ENCODE data around the gene DMD.
"Not testable (repeated sequence)": the region's sequence is repeated elsewhere in the genome, so short reads cannot be mapped to it uniquely, and the experiment has no call there.

The DMD gene

DNA sequence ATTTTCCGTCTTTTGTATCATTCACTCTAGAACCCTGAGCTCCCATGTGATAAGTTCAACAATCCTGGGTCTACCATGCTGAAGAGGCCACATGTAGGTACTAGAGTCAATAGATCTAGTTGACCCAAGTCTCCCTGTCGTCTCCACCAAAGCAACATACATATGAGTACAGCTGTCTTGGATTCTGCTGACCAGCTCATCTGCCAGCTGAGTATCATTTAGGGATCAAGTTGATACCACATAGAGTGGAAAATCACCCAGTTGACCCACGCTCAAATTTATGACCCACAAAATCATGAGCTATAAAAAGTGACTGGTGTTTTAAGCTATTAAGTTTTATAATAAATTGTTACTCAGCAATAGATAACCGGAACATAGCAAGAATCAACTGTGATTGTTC, 61.8 kb downstream of the DMD start:
- no peak for DNase-seq

DNA sequence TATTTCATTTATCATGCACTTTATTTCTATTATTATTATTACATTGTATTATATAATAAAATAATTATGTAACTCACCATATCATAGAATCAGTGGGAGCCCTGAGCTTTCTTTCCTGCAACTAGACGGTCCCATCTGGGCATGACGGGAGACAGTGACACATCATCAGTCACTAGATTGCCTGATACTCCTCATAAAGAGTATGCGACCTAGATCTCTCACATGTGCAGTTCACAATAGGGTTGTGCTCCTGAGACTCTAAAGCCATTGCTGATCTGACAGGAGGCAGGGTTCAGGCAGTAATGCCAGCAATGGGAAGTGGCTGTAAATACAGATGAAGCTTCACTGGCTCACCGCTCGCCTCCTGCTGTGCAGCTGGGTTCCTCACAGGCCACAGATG, 62.3 kb downstream of the DMD start:
- no peak for DNase-seq

DNA sequence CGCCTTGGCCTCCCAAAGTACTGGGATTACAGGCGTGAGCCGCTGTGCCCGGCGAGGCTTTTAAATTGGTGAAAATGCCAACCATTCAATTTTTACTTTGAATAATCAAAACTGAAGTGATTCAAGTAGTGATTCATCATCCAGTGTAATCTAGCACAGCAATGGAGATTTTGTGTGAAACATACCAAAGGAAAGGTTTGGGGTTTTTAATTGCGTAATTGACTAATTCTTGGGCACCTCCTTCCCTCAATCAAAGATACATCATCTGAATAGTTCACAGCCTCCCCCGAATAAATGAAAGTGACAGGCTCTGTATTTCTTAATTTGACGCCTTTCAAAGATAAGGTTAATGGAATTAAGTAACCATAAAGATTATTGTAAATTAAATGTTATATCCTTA, 69.0 kb downstream of the DMD start:
- DNase-seq = no peak

DNA sequence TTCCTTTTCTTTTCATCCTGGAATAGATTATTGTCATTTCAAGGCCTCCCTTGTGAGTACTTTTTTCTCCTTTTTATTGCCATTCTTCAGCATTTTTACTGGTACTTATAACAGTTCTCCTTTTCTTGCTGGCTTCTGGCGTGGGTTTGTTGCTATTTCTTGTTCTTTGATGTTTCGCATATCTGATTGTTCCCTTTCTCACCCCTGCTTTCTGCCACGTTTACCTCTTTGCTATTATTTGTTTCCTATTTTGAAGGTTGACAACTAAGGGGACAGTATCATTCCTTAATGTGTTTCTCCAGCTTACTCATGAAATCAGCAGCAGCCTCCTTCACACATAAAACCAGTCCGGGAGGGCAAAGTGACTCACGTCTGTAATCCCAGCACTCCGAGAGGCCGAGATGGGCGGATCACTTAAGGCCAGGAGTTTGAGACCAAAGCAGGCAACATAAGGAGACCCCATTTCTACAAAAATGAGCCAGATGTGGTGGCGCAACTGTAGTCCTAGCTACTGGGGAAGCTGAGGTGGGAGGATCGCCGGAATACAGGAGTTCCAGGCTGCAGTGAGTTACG, 72.6 kb downstream of the DMD start:
- DNase-seq = no peak

DNA sequence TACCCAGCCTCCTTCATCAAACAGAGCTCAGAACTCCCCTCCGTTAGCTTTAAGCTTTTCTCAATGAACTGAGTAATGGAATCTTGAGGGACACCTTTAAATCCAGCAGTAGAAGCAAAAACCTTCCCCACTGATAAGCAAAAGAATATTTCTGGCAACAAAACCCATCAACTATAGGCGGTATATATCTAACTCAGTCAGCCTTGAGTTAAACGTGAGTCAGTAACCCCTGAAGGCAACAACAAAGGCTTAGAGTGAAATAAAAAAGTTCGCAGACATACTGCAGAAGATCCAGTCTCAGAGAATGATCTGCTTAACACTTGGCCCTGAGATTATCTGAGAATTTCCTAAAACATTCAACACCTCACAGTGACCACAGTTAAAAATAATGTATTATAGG, 77.2 kb downstream of the DMD start:
- no peak for DNase-seq

DNA sequence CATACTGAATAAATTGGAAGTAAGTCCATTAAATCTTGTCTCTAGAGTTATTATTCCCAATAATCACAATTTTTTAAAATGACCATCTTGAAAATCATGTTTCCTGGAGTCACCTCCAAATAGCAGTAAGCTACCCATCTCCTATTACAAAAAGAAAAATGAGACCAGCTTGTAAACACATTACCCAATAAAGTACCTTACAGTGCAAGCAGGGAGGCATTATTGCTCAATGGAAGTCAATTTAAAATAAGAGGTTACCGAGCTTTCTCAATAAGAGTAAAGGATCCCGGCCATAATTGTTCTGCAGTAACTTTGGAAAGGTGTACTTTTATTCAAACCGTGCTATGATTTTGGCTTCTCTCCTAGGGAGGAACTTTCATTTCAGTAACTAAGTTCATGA, 78.0 kb downstream of the DMD start:
- DNase-seq = no peak

DNA sequence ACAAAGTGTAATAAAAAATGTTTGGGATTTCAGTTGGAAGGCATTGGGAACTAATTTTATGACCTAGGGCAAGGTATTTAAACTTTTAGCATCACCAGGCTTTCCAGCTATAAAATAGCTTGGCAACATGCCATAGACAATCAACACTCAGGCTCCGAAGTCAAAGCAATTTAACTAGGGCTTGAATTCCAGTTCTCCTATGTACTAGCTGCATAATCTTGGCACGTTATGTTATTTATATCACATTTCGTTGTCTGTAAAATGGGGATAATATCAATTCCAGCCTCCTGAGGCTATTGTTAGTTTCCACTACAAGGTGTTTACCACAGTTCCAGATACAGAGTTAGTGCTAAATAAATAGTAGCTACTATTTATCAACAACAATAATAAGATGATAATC, 78.8 kb downstream of the DMD start:
- no peak for DNase-seq

DNA sequence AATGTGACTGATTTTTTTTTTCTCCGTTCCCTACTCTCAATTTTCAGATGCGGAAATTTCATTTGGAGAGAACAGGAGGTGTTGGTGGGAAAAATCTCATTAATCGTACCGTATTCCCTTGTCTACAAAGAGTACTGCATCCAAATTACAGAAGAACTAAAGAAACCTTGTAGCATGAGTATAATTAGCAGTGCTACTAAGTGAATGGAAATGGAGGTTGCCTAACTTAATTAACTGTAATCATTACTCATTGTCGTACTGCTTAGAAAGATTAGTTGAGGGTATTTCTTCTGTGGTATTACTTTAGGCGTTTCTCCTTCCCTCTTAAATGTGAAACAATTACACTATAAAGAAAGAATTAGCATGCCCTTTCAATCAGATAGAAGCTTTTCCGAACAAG, 81.7 kb downstream of the DMD start:
- DNase-seq = no peak

DNA sequence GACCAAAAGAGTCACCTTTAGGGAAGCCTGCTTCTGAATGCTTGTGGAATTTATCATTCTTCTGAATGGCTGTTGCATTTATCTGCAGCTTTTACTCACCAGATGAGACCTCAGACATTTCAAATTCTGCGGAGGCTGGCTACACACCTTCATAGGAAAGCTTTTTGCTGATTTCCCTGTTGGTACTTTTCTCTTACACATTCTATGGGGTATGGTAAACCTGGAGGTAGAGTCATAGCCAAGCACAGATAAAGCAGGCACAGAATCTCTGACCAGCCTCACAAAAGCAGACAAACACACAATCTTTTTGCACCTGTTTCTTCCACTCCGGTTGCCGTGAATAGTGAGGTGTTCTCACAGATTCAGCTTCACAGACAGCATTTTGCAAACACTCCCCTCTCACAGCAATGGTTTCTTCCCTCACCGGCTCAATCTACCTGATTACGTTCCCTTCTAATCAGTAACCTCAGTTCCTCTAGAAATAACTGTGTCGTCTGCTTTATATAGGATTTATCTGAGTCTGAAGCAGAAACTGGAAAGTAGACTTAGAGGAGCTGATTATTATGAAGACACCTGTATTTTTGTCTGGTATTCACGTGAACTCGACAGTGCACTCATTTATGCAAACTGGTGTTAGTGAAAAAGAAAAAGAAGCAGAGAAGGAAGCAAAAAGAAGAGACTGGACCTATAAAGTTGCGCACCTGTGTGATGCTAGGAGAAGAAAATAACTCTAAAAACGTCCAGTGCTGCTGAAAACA, 83.1 kb downstream of the DMD start:
- DNase-seq = no peak

DNA sequence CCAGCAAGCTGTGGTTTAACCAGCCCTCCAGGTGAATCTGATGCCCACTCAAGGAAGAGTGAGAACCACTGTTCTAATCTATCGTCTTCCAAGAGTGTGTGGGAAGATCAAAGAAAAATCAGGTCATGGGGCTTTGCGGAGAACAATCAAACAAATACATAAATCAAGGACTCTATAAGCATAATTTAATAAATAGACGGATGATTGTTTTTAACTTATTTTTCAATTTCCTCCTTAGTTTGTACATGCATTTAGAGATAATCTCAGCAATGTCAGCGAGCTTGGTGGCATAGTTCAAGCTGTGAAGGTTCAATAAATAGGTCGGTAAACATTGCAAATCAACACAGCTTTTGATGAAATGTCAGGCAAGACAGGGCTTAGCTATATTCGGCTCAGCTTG, 84.9 kb downstream of the DMD start:
- DNase-seq = no peak

DNA sequence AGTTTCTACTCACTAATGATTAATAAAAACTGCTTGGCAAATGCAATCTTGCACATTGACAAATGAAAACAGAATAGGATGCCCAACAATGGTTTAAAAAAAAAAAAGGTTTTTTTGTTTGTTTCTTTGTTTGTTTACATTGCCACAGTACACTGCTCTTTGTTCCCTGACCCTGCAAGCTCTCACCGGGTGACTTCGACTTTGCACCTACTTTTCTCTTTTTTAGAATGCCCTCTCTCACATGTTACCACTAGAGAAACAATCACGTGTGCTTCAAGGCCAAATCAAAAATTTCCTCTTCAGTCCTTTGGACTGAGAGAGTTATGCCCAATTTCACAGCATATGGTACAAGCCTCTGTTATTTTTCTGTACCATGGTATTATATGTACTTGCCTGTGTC, 101.5 kb downstream of the DMD start:
- no peak for DNase-seq

DNA sequence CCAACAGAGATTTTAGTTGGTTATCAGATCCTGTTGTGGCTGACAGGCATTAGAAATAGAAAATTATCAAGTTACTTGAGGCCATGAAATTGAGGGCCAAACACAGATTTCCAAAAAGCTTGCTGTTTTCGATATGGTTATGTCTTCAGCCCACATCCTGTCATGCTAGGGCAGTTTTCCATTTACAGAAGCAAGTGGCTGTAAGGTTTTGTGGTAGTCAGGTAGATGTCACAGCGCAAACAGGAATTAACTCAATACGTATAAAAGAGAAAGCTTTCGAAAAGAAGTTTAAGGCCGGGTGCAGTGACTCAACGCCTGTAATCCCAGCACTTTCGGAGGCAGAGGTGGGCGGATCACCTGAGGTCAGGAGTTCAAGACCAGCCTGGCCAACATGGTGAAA, 104.6 kb downstream of the DMD start:
- no peak for DNase-seq

DNA sequence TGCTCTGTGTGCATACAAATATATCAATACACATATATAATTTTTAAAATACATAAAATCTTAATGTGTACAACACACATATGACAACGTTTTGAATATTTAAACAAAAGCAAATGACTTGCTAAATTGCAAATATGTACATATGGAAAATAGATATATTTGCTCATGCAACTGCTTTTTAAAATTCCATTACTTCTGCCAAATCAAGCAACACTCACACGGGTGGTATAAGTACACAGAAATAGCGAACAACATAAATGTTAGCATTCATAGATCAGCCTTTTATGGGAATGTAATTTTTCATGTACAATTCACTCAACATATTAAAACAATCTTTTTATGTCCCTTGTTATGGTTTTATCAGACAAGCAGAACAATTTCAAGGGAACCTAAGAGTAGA, 116.3 kb downstream of the DMD start:
- no peak for DNase-seq

DNA sequence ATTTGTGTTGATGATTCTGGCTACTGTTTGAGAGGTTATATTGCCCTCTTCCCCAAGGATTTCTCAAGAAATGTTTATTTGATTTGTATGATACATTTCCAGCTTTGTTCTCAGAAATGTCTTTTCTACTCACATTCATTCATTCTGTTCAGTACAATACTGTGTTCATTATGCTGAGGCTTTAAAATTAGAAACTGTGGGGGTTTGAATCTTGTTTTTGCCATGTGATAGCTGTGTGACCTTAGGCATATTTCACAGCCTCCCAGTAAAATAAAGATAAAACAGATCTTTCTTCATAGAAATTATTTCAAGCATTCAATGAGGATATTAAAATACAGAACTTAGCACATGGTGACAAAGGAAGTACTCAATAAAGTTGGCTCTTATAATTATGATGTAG, 123.9 kb downstream of the DMD start:
- no peak for DNase-seq

DNA sequence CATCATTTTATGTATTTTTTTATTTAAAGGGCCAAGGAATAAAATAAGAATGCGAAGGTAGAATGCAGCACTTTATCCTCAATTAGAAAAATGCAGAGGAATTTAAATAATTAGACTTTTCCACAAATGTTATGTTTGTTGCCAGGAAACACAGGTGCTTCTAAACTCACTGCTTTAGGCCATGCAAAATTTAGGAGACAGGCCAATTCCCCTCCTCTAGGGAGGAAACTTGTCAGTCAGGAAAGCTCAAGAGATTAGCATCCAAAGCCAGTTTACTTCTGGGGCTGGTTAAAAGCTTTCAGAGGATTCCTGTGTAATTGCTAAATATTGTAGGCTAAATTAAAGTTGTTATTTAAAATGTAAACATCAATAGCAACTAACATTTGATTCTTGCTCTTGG, 124.5 kb downstream of the DMD start:
- no peak for DNase-seq

DNA sequence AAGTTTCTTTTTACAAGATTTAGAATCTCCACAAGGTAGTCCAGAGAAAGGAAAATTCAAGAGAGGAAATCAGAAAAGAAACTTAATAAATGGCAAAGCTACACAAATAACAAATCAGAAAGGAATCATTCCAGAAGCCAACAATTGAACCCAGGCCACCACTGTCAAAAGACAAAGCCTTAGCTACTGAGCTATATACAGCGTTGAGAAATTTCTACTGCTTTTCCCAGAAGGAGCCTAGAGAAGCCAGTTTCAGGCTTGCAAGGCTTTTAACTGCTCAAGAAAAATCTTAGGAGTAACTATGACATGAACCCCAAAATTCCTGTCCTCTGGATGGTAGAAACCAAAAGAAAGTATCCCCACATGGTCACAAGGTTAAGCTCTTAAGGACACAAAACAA, 129.0 kb downstream of the DMD start:
- DNase-seq = no peak

DNA sequence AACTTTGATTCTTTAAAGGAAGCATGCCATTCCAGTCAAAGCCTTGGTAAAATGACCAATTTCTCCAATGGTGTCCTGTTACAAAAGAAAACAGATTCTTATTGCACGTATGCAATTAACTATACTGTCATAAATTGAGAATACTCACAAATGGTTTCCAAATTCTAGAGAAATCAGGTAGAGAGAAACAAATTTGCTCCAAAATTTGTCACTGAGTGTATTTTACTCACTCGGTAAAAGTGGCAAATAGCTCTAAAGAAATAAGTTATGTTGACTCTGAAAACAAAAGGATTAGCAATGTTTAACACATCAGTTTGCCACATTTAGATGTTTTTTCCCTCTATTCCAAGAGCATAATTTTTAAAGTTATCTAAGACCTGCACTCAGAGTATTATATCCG, 133.1 kb downstream of the DMD start:
- no peak for DNase-seq

DNA sequence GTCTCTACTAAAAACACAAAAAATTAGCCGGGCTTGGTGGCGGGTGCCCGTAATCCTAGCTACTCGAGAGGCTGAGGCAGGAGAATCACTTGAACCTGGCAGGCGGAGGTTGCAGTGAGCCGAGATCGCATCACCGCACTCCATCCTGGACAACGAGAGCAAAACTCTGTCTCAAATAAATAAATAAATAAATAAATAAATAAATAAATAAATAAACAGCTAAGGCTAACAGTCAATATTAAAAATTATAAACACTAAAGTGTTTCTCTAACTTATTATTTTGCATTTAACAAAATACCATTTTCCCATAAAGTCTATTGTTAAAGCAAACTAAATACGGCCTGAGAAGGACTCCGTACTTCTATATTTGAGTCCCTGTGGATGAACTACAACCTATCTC, 137.7 kb downstream of the DMD start:
- not testable (repeated sequence) for DNase-seq

DNA sequence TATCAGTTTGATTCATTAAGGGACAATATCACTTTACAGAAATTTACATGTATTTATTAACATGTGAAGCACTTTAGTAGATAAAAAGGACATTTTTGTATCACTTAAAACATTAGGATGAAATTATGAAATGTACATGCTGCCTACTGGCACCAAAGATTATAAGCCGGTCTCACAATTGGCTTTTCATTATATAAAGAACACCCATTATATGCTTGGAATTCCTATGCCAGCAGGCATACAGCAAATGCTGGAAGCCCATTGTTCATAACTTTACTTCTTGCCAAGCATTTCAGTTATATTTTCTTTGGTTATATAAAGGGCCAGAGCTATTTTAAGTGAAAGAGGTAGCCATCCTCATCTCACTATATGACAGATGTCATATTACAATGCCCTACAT, 145.9 kb downstream of the DMD start:
- no peak for DNase-seq

DNA sequence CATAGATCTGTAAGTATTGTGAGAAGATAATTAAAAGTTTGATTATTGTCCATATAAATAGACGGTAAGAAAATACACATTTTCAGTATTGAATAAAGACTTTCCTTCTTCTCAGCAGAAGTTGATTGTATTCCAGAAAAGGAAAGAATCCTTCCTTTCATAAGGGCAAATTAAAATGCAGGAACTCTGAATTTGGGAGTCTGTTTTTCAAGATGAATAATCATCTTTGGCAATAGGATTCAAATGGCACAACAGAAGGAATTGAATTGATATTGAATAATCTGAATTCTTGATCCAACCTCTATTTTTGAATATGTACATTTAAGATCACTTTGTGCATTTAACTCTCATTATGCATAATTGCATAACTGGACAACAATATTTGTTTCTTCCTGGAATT, 149.3 kb downstream of the DMD start:
- DNase-seq = no peak

DNA sequence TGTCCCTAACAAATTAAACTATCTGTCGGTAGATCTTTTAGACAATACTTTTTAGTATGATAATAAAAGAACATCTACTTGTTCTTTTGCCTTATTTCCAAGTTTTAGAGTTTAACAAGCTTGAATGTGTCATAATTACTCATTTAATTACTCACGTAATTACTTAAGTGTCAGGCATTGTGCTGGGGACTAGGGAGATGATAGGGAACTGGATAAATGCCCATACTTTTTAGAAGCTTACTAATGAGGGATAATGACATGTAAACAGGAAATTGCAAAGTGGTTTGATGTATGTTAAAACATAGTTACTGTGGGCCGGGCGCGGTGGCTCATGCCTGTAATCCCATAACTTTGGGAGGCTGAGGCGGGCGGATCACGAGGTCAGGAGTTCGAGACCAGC, 158.3 kb downstream of the DMD start:
- DNase-seq = no peak

DNA sequence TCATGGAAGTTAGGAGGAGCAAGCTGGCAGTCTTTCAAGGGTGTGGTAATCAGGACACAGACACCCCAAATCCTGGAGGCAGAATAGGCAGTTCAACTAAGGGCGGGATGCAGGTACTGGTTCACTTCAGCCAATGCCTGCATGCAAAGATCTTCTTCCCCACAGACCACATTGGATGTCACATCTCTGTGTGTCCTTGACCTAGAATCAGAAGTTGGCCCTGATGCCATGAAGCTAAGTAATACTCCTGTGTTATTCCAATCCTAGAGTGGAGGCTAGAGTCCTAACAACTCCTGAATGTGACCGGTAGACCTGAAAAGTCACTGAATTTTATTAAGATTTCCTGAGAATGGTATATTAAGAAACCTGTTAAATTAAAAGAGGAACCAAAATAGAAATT, 165.5 kb downstream of the DMD start:
- DNase-seq = no peak

DNA sequence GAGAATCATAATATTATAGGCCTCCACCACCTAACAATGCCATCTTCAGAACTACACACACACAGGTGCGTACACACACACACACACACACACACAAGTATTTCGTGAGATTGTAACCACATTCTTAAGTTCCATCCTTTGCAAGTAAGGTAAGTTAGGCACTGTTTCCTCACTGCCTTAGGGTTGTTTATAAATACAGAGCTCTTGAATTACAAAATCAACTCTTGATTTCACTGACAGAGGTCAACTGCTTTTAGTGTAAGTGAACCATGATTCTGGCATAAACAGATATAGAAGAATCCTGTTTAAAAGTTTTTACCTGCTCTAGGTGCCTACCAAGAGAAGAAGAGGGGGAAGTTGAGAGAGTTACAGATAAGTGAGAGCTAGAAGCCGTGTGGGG, 166.1 kb downstream of the DMD start:
- no peak for DNase-seq

DNA sequence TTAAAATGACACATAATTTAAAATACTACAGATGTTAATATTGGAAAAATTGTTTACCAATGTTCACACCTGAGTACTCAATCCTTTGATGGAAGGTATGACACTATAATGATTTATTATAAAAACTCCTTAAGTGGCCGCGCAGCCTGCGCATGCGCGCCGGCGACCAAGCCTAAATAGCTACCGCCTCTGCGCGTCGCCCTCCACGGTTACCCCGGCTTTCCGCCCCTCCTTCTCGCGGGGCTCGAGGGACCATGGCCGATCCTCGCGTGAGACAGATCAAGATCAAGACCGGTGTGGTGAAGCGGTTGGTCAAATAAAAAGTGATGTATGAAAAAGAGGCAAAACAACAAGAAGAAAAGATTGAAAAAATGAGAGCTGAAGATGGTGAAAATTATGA, 170.2 kb downstream of the DMD start:
- DNase-seq = no peak

DNA sequence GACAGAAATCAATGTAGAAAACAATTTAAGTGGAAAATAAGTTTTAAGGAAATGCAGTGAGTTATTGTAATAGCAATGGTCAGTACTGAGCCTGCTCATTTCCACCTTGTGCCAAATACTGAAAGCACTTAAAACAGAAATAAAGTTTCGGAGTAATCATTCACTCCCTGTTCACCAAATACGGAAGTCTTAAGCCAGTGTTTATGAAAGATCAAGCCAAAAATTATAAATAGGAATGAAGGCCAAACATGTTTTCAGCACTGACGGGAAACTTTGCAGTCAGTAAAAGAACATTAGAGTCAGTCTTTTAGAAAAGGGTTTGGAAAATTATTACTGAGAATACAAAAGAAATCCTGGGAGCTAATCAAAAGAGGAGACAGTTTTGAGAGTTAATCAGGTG, 178.6 kb downstream of the DMD start:
- no peak for DNase-seq

Data from inflammatory macrophage (primary cell).